B cell (primary cell): ENCODE measurements around the gene TEX28.
"Not testable (repeated sequence)": the region's sequence is repeated elsewhere in the genome, so short reads cannot be mapped to it uniquely, and the experiment has no call there.

Experiments used
- CTCF ChIP-seq: fragments of 200-600 bp; IDR thresholded peaks from one replicate; pipeline ENCODE4 v1.8.0; 2022; ENCODE audit warnings: antibody characterized with exemption, mild to moderate bottlenecking
- EZH2 ChIP-seq: IDR thresholded peaks from 2 replicates; pipeline ENCODE4 v1.6.1; 2012; ENCODE audit warnings: borderline replicate concordance, low read depth, mild to moderate bottlenecking, moderate library complexity, low read length; ENCODE audit not compliant: insufficient read depth, poor library complexity, severe bottlenecking

GRCh38 chrX:154284489-154285338 lies 10.2 kb downstream of the TEX28 start:
- TF ChIP-seq EZH2, CTCF: not testable (repeated sequence)
